Measurements from ENCODE around the gene GPATCH2L. TPM values are rescaled to one million over a fixed set of nuclear protein-coding genes. Genes with fewer than 3 reads are reported as not detected.

Gene GPATCH2L
- total RNA-seq: 10 to 100 TPM; 49.9 to 52.9 TPM

DNA sequence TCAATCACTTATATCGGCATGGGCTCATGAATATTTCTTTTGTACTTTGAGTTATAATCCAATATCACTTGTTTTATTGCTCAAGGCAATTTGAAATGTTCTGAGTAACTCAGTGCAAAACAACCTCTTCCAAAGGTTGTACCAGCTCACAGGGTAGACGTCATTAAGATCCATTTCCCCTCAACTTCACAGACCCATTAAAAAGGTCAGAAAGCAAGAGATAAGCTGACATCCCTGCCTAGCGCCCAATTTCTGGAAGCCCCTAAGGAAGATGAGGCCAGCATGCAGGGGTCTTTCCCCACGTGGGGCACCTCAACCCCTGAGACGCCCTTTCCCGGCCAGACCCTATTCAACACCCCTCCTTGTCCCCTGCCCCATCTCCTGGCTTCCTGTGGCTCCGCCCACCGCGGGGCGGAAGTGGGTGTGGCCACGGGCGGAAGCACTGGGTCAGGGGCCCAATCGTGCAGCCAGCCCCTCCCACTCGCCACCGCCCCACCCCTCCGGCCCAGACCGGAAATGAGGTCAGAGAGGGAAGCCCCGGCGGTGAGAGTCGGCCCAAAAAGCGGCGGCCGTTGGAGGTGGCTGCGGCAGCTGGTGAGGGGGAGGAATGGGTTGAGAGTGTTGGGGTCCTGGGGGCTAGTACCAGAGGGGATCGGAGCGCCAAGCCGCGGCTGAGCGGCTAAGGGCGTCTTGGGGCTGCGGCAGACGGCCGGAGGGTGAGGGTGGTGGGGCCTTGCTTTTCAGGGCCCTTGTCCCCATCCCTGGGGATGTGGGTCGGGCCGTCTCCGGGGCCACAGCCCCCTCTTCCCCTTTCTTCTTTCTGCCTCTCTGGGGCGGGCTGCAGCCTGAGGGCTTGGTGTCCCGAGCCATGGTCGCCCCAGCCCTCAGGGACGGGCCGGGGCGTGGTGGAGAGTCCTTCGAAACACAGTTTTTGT is at the start of gene GPATCH2L:
TSS of gene GPATCH2L (plus strand) at position 525 of the 935 bp plus-strand sequence. CDS start 2,442 bp downstream, outside the sequence.

Other genes starting within 250 kb of the GPATCH2L start
- 1 to 10 TPM; 1.9 to 2.0 TPM for gene TGFB3, start 169.9 kb upstream of the GPATCH2L start, total RNA-seq
- gene IFT43, start 166.2 kb upstream of the GPATCH2L start, total RNA-seq: 1 to 10 TPM; 4.9 to 5.9 TPM
- under 1 TPM in 1 of 2 experiments, not detected in 1; 0.10 TPM for gene ESRRB, start 224.2 kb downstream of the GPATCH2L start, total RNA-seq